ENCODE results near the gene CHRND.

Gene CHRND

GRCh38 chr2:232538671-232539070 is 12.7 kb downstream of the CHRND start:
- TF ChIP-seq CTCF (IDR thresholded peaks at IDR 0.05; ENCODE audit: low read depth, low read length), result no peak

GRCh38 chr2:232539298-232540231 is 13.6 kb downstream of the CHRND start, which contains the start of gene CHRNG:
CHRNG (plus strand) TSS chr2:232539692; CDS start chr2:232539748, 56 bp downstream.
- TF ChIP-seq CTCF (IDR thresholded peaks at IDR 0.05; ENCODE audit: low read depth, low read length), result no peak
- H3K4me3 ChIP-seq (ENCODE audit: low read depth, low read length), result no peak within 1 kb of the TSS

More at GRCh38 chr2:232538671-232539070, 12.7 kb downstream of the CHRND start:
- H3K4me3 ChIP-seq (ENCODE audit: low read depth, low read length), result no peak overlapping the region

GRCh38 chr2:232540441-232541041 is 14.6 kb downstream of the CHRND start:
- no peak for TF ChIP-seq CTCF (IDR thresholded peaks at IDR 0.05; ENCODE audit: low read depth, low read length)
- H3K4me3 ChIP-seq (ENCODE audit: low read depth, low read length), result no peak overlapping the region

- H3K4me3 ChIP-seq (ENCODE audit: low read depth, low read length), result no peak overlapping the region
Observed at GRCh38 chr2:232541195-232541960, 15.4 kb downstream of the CHRND start.

GRCh38 chr2:232541961-232542714 is 16.2 kb downstream of the CHRND start:
- no peak for TF ChIP-seq CTCF (IDR thresholded peaks at IDR 0.05; ENCODE audit: low read depth, low read length)
- no peak overlapping the region for H3K4me3 ChIP-seq (ENCODE audit: low read depth, low read length)

More at GRCh38 chr2:232541195-232541960, 15.4 kb downstream of the CHRND start:
- TF ChIP-seq CTCF (IDR thresholded peaks at IDR 0.05; ENCODE audit: low read depth, low read length), result no peak

GRCh38 chr2:232542715-232543467 is 16.9 kb downstream of the CHRND start:
- H3K4me3 ChIP-seq (ENCODE audit: low read depth, low read length), result no peak overlapping the region
- TF ChIP-seq CTCF (IDR thresholded peaks at IDR 0.05; ENCODE audit: low read depth, low read length), result no peak
